ENCODE results near the gene PIPOX.

Gene PIPOX

GRCh38 chr17:29042679-29043538, at the start of gene PIPOX:
TSS of gene PIPOX (plus strand) at chr17:29043141. CDS start at chr17:29043226, 85 bp downstream.
- DNase-seq (ENCODE audit: extremely low spot score) = peak; percentile 54
- TF ChIP-seq SP1 (IDR thresholded peaks at IDR 0.05) (no peak), CTBP1 (IDR thresholded peaks at IDR 0.05; ENCODE audit: borderline replicate concordance) (no peak), LEF1 (IDR thresholded peaks at IDR 0.05; ENCODE audit: borderline replicate concordance) (no peak), PKNOX1 (IDR thresholded peaks at IDR 0.05) (no peak), FOXM1 (IDR thresholded peaks at IDR 0.05; ENCODE audit: borderline replicate concordance) (no peak), NFRKB (IDR thresholded peaks at IDR 0.05) (no peak), FOXA1 (IDR thresholded peaks at IDR 0.05) (no peak), BHLHE40 (IDR thresholded peaks at IDR 0.05; ENCODE audit: borderline replicate concordance) (no peak), TARDBP (IDR thresholded peaks at IDR 0.05) (no peak), SUZ12 (IDR thresholded peaks at IDR 0.05) (no peak), ELF4 (IDR thresholded peaks at IDR 0.05) (no peak)
- POLR2A ChIA-PET = no interaction called here
- CTCF ChIA-PET = no interaction called here

GRCh38 chr17:28993645-28994426, 49.1 kb upstream of the PIPOX start:
- TF ChIP-seq ARNT (IDR thresholded peaks at IDR 0.05) = no peak
- TF ChIP-seq FOXA1 (IDR thresholded peaks at IDR 0.05) = no peak
- no peak for TF ChIP-seq ZNF384 (IDR thresholded peaks at IDR 0.05)
- TF ChIP-seq PKNOX1 (IDR thresholded peaks at IDR 0.05) = no peak
- POLR2A ChIA-PET = interaction anchor here (0.8 kb wide), 1 partner anchor 42 kb away, joined by 3 read pairs; the partner anchor contains the start of gene PHF12
- DNase-seq (ENCODE audit: extremely low spot score) = no peak
- CTCF ChIA-PET = interaction anchor here (1.0 to 2.2 kb wide), 2 partner anchors 28 to 123 kb away, joined by 4 to 9 read pairs; no protein-coding TSS in a partner anchor

- no peak for DNase-seq (ENCODE audit: extremely low spot score)
- TF ChIP-seq TARDBP (IDR thresholded peaks at IDR 0.05) (no peak), FOXM1 (IDR thresholded peaks at IDR 0.05; ENCODE audit: borderline replicate concordance) (no peak)
- CTCF ChIA-PET = no interaction called here
- POLR2A ChIA-PET = interaction anchor here (1.8 kb wide), 1 partner anchor 45 kb away, joined by 6 read pairs; the partner anchor contains the start of gene PHF12
Measured at GRCh38 chr17:28996554-28997096, 46.3 kb upstream of the PIPOX start.

- no peak for DNase-seq (ENCODE audit: extremely low spot score)
- ChIA-PET CTCF (no interaction called here), POLR2A (no interaction called here)
- TF ChIP-seq SUZ12 (IDR thresholded peaks at IDR 0.05) (no peak), NFRKB (IDR thresholded peaks at IDR 0.05) (no peak), L3MBTL2 (conservative IDR thresholded peaks at IDR 0.05) (no peak), TARDBP (IDR thresholded peaks at IDR 0.05) (no peak), FOXM1 (IDR thresholded peaks at IDR 0.05; ENCODE audit: borderline replicate concordance) (no peak), ZNF384 (IDR thresholded peaks at IDR 0.05) (no peak), CTBP1 (IDR thresholded peaks at IDR 0.05; ENCODE audit: borderline replicate concordance) (no peak), PKNOX1 (IDR thresholded peaks at IDR 0.05) (no peak), ARNT (IDR thresholded peaks at IDR 0.05) (no peak), SP1 (IDR thresholded peaks at IDR 0.05) (no peak), BHLHE40 (IDR thresholded peaks at IDR 0.05; ENCODE audit: borderline replicate concordance) (no peak), FOXK2 (IDR thresholded peaks at IDR 0.05) (no peak), LEF1 (IDR thresholded peaks at IDR 0.05; ENCODE audit: borderline replicate concordance) (no peak), ELF4 (IDR thresholded peaks at IDR 0.05) (no peak), FOXA1 (IDR thresholded peaks at IDR 0.05) (no peak), HDGF (IDR thresholded peaks at IDR 0.05; ENCODE audit: borderline replicate concordance) (no peak)
Measured at GRCh38 chr17:28997806-28998205, 45.1 kb upstream of the PIPOX start.

- ChIA-PET POLR2A (no interaction called here), CTCF (no interaction called here)
- no peak for DNase-seq (ENCODE audit: extremely low spot score)
- TF ChIP-seq BHLHE40 (IDR thresholded peaks at IDR 0.05; ENCODE audit: borderline replicate concordance) (no peak), ELF4 (IDR thresholded peaks at IDR 0.05) (no peak), CTBP1 (IDR thresholded peaks at IDR 0.05; ENCODE audit: borderline replicate concordance) (no peak)
Measured at GRCh38 chr17:28999206-28999605, 43.7 kb upstream of the PIPOX start.

- no peak for TF ChIP-seq FOXK2 (IDR thresholded peaks at IDR 0.05)
- TF ChIP-seq PKNOX1 (IDR thresholded peaks at IDR 0.05) = no peak
- TF ChIP-seq LEF1 (IDR thresholded peaks at IDR 0.05; ENCODE audit: borderline replicate concordance) = no peak
- no peak for TF ChIP-seq L3MBTL2 (conservative IDR thresholded peaks at IDR 0.05)
- TF ChIP-seq FOXA1 (IDR thresholded peaks at IDR 0.05) = no peak
- no peak for TF ChIP-seq BHLHE40 (IDR thresholded peaks at IDR 0.05; ENCODE audit: borderline replicate concordance)
- TF ChIP-seq CTBP1 (IDR thresholded peaks at IDR 0.05; ENCODE audit: borderline replicate concordance) = no peak
- no peak for TF ChIP-seq SUZ12 (IDR thresholded peaks at IDR 0.05)
- TF ChIP-seq ZNF384 (IDR thresholded peaks at IDR 0.05) = no peak
- TF ChIP-seq ARNT (IDR thresholded peaks at IDR 0.05) = no peak
- TF ChIP-seq ELF4 (IDR thresholded peaks at IDR 0.05) = no peak
- no peak for TF ChIP-seq TARDBP (IDR thresholded peaks at IDR 0.05)
- no peak for TF ChIP-seq FOXM1 (IDR thresholded peaks at IDR 0.05; ENCODE audit: borderline replicate concordance)
- TF ChIP-seq NFRKB (IDR thresholded peaks at IDR 0.05) = no peak
- TF ChIP-seq SP1 (IDR thresholded peaks at IDR 0.05) = no peak
- no peak for TF ChIP-seq HDGF (IDR thresholded peaks at IDR 0.05; ENCODE audit: borderline replicate concordance)
- DNase-seq (ENCODE audit: extremely low spot score) = no peak
- ChIA-PET CTCF (interaction anchor here (0.6 to 1.3 kb wide), 2 partner anchors 35 to 48 kb away, joined by 3 to 4 read pairs; no protein-coding TSS in a partner anchor), POLR2A (no interaction called here)
Measured at GRCh38 chr17:29000973-29001372, 42.0 kb upstream of the PIPOX start.

All from HEK293T (cell line).